ENCODE results near the gene CCDC18.
A peak's percentile ranks its signal among the peaks of the same experiment; 100 is the strongest.

Gene CCDC18

DNA sequence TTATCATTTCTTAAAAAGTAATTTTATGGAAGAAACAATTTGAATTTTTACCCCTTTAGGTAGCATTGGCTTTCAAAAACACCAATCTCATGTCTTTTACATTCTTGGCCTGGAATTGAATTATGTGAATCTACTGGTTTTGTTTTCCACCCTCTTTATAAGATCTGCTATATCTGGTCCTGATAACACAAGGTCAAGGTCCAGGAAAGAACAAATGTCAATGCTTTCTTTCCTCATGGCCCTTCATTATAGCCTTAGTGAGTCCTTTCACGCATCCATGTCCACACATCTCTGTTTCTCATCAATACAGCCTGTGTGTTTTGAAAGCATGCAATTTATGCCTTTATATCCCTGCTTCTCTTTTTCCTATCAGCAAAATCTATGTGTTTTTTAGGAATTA is 141.2 kb downstream of the CCDC18 start:
- no peak for DNase-seq

DNA sequence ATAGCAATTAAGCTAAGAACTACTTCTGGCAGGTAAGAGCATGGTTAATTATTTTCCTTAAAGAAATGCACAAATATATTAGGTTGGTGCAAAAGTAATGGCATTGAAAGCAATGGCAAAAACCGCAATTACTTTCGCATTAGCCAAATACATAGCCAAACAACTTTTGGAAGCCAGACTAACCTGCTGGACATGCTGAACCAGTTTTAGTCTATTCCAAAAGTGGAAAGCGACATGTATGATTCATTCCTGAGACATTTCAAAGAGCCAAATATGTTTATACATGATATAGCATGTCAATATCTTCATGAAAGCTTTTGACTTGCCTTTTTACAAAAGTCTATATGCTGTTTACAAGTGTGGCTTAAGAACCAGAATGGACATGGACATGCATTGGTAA is 141.8 kb downstream of the CCDC18 start:
- DNase-seq, result no peak

DNA sequence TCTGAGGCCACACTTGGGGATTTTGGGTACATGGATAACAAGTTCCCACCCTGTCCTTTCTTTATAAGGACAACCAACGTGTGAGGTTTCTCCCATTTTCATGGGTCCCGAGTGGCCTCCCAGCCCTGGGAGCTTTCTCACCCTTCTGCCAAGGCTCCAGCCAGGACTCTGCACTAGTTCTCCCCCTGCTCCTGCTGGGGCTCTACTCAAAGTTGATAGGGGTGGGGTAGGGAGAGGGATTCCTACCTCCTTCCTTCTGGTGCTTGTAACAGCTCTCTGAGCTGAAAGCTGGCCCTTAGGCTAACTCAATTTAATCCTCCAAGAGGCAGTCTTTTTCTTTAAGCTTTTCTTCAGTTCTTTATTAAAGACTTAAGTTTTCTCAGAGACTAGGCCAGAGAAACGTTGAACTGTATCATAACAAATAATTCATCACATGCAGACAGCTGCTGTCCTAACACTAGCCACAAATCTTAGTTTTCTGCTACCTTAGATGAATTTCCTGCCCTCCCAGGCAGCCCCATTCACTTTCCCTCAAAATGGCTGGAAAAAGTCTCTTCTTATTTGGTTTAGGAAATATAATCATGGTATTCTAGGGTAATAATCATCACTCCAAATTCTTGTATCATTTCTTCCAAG is 142.8 kb downstream of the CCDC18 start:
- DNase-seq, result no peak

DNA sequence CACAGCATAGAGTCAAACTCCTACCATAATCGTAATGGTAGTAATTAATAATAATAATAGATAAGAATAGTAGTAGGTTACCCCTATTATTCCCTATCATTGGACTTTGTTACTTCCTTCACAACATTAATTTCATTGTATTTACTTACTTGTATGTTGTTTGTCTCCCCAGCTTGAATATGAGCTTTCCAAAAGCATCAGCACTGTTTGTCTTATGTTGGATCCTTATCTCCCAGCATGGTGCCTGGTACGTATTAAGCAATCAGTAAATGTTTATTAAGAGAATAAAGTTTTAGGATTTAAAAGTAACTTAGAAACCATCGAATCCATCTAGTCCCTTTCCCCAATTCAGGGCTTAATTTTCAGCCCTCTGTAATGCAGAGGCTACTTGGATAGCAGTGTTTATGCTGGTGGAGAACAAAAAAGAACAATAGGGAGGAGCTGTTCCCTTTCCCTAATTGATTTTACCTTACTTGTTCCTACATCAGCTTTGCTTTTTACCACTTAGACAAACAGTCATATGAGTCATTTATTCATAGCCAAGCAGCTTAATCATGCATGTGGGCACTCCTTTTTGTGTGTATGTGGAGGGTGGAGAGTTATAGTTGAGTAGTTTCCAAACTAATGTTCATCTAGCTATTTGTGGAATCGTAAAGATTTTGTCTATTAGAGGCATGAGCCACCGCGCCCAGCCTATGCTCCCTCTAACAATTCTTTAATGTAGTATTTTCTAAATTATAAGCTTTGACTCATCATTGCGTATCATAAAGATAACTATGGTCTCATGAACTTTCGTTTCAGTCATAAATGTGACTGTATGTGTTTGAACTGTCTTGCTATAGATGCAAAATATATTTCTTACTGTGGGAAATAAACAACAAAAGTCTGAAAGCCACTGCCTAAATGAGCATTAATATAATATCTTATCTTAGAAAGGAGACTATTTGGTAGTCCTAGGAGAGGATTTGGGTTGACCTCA is 144.3 kb downstream of the CCDC18 start:
- peak; percentile 82 for DNase-seq
